ENCODE data around the gene DNLZ.
"Not testable (repeated sequence)": the region's sequence is repeated elsewhere in the genome, so short reads cannot be mapped to it uniquely, and the experiment has no call there.

The DNLZ gene

GRCh38 chr9:136327304-136327974 lies 36.1 kb downstream of the DNLZ start, which contains the start of gene GPSM1:
TSS of gene GPSM1 (plus strand) at chr9:136327539. CDS start at chr9:136327696, 157 bp downstream.
- peak within 1 kb of the TSS; percentile 60 for H3K4me3 ChIP-seq (ENCODE audit: low read length)
- DNase-seq (ENCODE audit: low read depth, low spot score), result no peak

- peak overlapping the region; percentile 28 for H3K4me3 ChIP-seq (ENCODE audit: low read length)
- no peak for DNase-seq (ENCODE audit: low read depth, low spot score)
These were observed 36.7 kb downstream of the DNLZ start for GRCh38 chr9:136326761-136327303.

- no peak overlapping the region for H3K4me3 ChIP-seq (ENCODE audit: low read length)
- no peak for DNase-seq (ENCODE audit: low read depth, low spot score)
These were observed 37.3 kb downstream of the DNLZ start for GRCh38 chr9:136326061-136326760.

GRCh38 chr9:136325358-136325757 lies 38.2 kb downstream of the DNLZ start:
- no peak for DNase-seq (ENCODE audit: low read depth, low spot score)
- H3K4me3 ChIP-seq (ENCODE audit: low read length), result no peak overlapping the region

GRCh38 chr9:136324501-136325300 lies 38.8 kb downstream of the DNLZ start:
- H3K4me3 ChIP-seq (ENCODE audit: low read length), result no peak overlapping the region
- no peak for DNase-seq (ENCODE audit: low read depth, low spot score)

GRCh38 chr9:136323371-136323789 lies 40.2 kb downstream of the DNLZ start:
- no peak overlapping the region for H3K4me3 ChIP-seq (ENCODE audit: low read length)
- no peak for DNase-seq (ENCODE audit: low read depth, low spot score)

GRCh38 chr9:136322756-136323330 lies 40.7 kb downstream of the DNLZ start:
- H3K4me3 ChIP-seq (ENCODE audit: low read length), result no peak overlapping the region
- no peak for DNase-seq (ENCODE audit: low read depth, low spot score)

- H3K4me3 ChIP-seq (ENCODE audit: low read length), result no peak overlapping the region
- DNase-seq (ENCODE audit: low read depth, low spot score), result no peak
These were observed 42.0 kb downstream of the DNLZ start for GRCh38 chr9:136321561-136321960.

- DNase-seq (ENCODE audit: low read depth, low spot score); H3K4me3 ChIP-seq (ENCODE audit: low read length): not testable (repeated sequence)
These were observed 42.6 kb downstream of the DNLZ start for GRCh38 chr9:136320972-136321371.

GRCh38 chr9:136319955-136320354 lies 43.6 kb downstream of the DNLZ start:
- DNase-seq (ENCODE audit: low read depth, low spot score); H3K4me3 ChIP-seq (ENCODE audit: low read length): not testable (repeated sequence)

- H3K4me3 ChIP-seq (ENCODE audit: low read length); DNase-seq (ENCODE audit: low read depth, low spot score): not testable (repeated sequence)
These were observed 44.3 kb downstream of the DNLZ start for GRCh38 chr9:136319244-136319643.

- no peak overlapping the region for H3K4me3 ChIP-seq (ENCODE audit: low read length)
- DNase-seq (ENCODE audit: low read depth, low spot score), result no peak
These were observed 44.7 kb downstream of the DNLZ start for GRCh38 chr9:136318776-136319241.

GRCh38 chr9:136318111-136318775 lies 45.3 kb downstream of the DNLZ start:
- no peak overlapping the region for H3K4me3 ChIP-seq (ENCODE audit: low read length)
- DNase-seq (ENCODE audit: low read depth, low spot score), result no peak

GRCh38 chr9:136317695-136318094 lies 45.8 kb downstream of the DNLZ start:
- DNase-seq (ENCODE audit: low read depth, low spot score), result no peak
- no peak overlapping the region for H3K4me3 ChIP-seq (ENCODE audit: low read length)

GRCh38 chr9:136316896-136317676 lies 46.5 kb downstream of the DNLZ start:
- no peak overlapping the region for H3K4me3 ChIP-seq (ENCODE audit: low read length)
- DNase-seq (ENCODE audit: low read depth, low spot score), result no peak

- H3K4me3 ChIP-seq (ENCODE audit: low read length), result no peak overlapping the region
- no peak for DNase-seq (ENCODE audit: low read depth, low spot score)
These were observed 47.2 kb downstream of the DNLZ start for GRCh38 chr9:136316271-136316751.

- DNase-seq (ENCODE audit: low read depth, low spot score), result no peak
- H3K4me3 ChIP-seq (ENCODE audit: low read length), result no peak overlapping the region
These were observed 48.6 kb downstream of the DNLZ start for GRCh38 chr9:136314944-136315343.

GRCh38 chr9:136314056-136314416 lies 49.5 kb downstream of the DNLZ start:
- no peak for DNase-seq (ENCODE audit: low read depth, low spot score)

More at GRCh38 chr9:136314056-136314416, 49.5 kb downstream of the DNLZ start:
- no peak overlapping the region for H3K4me3 ChIP-seq (ENCODE audit: low read length)

All from Jurkat, Clone E6-1 (cell line).